CD4-positive, alpha-beta T cell treated with Interleukin-15 for 1 hour (primary cell): ENCODE results near the gene NMRAL1.

Source experiments
- DNase-seq: peaks from one replicate; pipeline ENCODE4 v3.0.0-alpha.2; 2020

NMRAL1 gene

GRCh38 chr16:4474192-4474961, at the start of gene NMRAL1:
Gene NMRAL1, minus strand, starts transcription at chr16:4474625. Its CDS starts 493 bp downstream, at chr16:4474132.
- peak; percentile 85 for DNase-seq

- no peak for DNase-seq
These were observed 49.3 kb upstream of the NMRAL1 start for GRCh38 chr16:4523686-4524085.

- DNase-seq = no peak
These were observed 47.7 kb upstream of the NMRAL1 start for GRCh38 chr16:4522051-4522581.

- DNase-seq = no peak
These were observed 46.5 kb upstream of the NMRAL1 start for GRCh38 chr16:4520913-4521312.

GRCh38 chr16:4519274-4520058, 45.0 kb upstream of the NMRAL1 start:
- DNase-seq = no peak

GRCh38 chr16:4517812-4518680, 43.6 kb upstream of the NMRAL1 start:
- no peak for DNase-seq

- DNase-seq = peak; percentile 54
These were observed 41.3 kb upstream of the NMRAL1 start for GRCh38 chr16:4515611-4516233.

- no peak for DNase-seq
These were observed 40.2 kb upstream of the NMRAL1 start for GRCh38 chr16:4514606-4515005.

GRCh38 chr16:4513881-4514280, 39.5 kb upstream of the NMRAL1 start:
- DNase-seq = no peak

GRCh38 chr16:4513086-4513860, 38.8 kb upstream of the NMRAL1 start:
- no peak for DNase-seq

- DNase-seq = no peak
These were observed 38.0 kb upstream of the NMRAL1 start for GRCh38 chr16:4512473-4512872.

- no peak for DNase-seq
These were observed 37.1 kb upstream of the NMRAL1 start for GRCh38 chr16:4511441-4512082.

GRCh38 chr16:4510747-4511426, 36.5 kb upstream of the NMRAL1 start:
- peak; percentile 58 for DNase-seq

- DNase-seq = no peak
These were observed 35.7 kb upstream of the NMRAL1 start for GRCh38 chr16:4510131-4510530.

GRCh38 chr16:4509420-4509819, 35.0 kb upstream of the NMRAL1 start:
- no peak for DNase-seq

- DNase-seq = no peak
These were observed 34.4 kb upstream of the NMRAL1 start for GRCh38 chr16:4508806-4509205.

- no peak for DNase-seq
These were observed 33.3 kb upstream of the NMRAL1 start for GRCh38 chr16:4507588-4508345.

GRCh38 chr16:4506450-4506849, 32.0 kb upstream of the NMRAL1 start:
- peak; percentile 76 for DNase-seq

GRCh38 chr16:4505356-4506147, 31.1 kb upstream of the NMRAL1 start:
- peak; percentile 95 for DNase-seq
